Measurements from ENCODE around the gene ZBTB9.

GRCh38 chr6:33432546-33432945 lies 21.8 kb upstream of the ZBTB9 start:
- TF ChIP-seq, protein P1, sequence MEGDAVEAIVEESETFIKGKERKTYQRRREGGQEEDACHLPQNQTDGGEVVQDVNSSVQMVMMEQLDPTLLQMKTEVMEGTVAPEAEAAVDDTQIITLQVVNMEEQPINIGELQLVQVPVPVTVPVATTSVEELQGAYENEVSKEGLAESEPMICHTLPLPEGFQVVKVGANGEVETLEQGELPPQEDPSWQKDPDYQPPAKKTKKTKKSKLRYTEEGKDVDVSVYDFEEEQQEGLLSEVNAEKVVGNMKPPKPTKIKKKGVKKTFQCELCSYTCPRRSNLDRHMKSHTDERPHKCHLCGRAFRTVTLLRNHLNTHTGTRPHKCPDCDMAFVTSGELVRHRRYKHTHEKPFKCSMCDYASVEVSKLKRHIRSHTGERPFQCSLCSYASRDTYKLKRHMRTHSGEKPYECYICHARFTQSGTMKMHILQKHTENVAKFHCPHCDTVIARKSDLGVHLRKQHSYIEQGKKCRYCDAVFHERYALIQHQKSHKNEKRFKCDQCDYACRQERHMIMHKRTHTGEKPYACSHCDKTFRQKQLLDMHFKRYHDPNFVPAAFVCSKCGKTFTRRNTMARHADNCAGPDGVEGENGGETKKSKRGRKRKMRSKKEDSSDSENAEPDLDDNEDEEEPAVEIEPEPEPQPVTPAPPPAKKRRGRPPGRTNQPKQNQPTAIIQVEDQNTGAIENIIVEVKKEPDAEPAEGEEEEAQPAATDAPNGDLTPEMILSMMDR (IDR thresholded peaks at IDR 0.05), result no peak
- TF ChIP-seq POLR2A (IDR thresholded peaks at IDR 0.05), result no peak
